RWPE2 (cell line): ENCODE data around the gene ITPR3.

Source experiments
- ATAC-seq: fragments of 200-7000 bp; cut with Tn5 transposase; 3 replicates; pipeline ENCODE4 v1.9.1; 2021; ENCODE audit warnings: low read depth
- DNase-seq: peaks from one replicate; pipeline ENCODE4 v3.0.0-alpha.2; 2020; ENCODE audit warnings: low spot score
- H3K27ac ChIP-seq: fragments of 450-650 bp; 2 replicates; pipeline ENCODE4 v1.5.1; 2017; ENCODE audit warnings: mild to moderate bottlenecking; ENCODE audit not compliant: poor library complexity, severe bottlenecking
- H3K27me3 ChIP-seq: fragments of 250-450 bp; sonication (Bioruptor Pico); 2 replicates; pipeline ENCODE4 v1.5.1; 2021; ENCODE audit warnings: mild to moderate bottlenecking, moderate library complexity; ENCODE audit not compliant: insufficient read depth, poor library complexity, severe bottlenecking
- H3K36me3 ChIP-seq: fragments of 250-450 bp; sonication (Bioruptor Pico); 2 replicates; pipeline ENCODE4 v1.5.1; 2020; ENCODE audit warnings: low read depth, mild to moderate bottlenecking, moderate library complexity
- H3K4me1 ChIP-seq: fragments of 250-450 bp; sonication (Bioruptor Pico); 2 replicates; pipeline ENCODE4 v1.5.1; 2021; ENCODE audit warnings: mild to moderate bottlenecking, moderate library complexity; ENCODE audit not compliant: insufficient read depth, poor library complexity, severe bottlenecking
- H3K4me3 ChIP-seq: fragments of 250-450 bp; sonication (Bioruptor Pico); 2 replicates; pipeline ENCODE4 v1.5.1; 2021; ENCODE audit warnings: mild to moderate bottlenecking, moderate library complexity; ENCODE audit not compliant: severe bottlenecking
- H3K9me3 ChIP-seq: fragments of 250-450 bp; sonication (Bioruptor Pico); 2 replicates; pipeline ENCODE4 v1.5.1; 2021; ENCODE audit warnings: mild to moderate bottlenecking, moderate library complexity; ENCODE audit not compliant: severe bottlenecking
- TF ChIP-seq, protein P1 (sequence below): fragments of 450-650 bp; IDR thresholded peaks from one replicate; pipeline ENCODE4 v1.5.1; 2017; ENCODE audit warnings: mild to moderate bottlenecking, moderate library complexity; ENCODE audit not compliant: poor library complexity, severe bottlenecking

Gene ITPR3

DNA sequence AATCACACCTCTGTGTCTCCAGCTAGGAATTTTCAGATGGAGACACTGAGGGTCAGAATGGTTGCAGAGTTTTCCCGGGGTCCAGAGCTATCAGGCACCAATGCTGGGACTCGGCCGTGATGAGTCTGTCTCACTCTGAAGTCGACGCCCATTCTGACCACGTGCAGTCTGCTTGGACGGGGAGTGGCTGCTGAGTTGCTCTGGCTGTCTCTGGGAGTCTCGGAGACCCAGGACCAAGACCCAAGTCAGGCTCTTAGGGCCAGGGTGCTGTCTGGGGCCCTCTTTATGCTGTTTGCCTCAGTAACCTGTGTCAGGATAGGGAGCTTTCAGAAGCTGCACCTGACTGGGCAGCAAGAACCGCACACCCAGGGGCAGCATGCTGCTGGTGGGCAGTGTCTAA is 121.0 kb downstream of the ITPR3 start:
- Histone ChIP-seq H3K27me3 (no peaks in the 10 kb centered on the region), H3K4me3 (no peak overlapping the region), H3K27ac (no peak overlapping the region), H3K9me3 (no peaks in the 10 kb centered on the region), H3K4me1 (peaks cover 30% of the 10 kb centered on the region), H3K36me3 (no peaks in the 10 kb centered on the region)
- DNase-seq (no peak), ATAC-seq (no peak)
- TF ChIP-seq, protein P1, sequence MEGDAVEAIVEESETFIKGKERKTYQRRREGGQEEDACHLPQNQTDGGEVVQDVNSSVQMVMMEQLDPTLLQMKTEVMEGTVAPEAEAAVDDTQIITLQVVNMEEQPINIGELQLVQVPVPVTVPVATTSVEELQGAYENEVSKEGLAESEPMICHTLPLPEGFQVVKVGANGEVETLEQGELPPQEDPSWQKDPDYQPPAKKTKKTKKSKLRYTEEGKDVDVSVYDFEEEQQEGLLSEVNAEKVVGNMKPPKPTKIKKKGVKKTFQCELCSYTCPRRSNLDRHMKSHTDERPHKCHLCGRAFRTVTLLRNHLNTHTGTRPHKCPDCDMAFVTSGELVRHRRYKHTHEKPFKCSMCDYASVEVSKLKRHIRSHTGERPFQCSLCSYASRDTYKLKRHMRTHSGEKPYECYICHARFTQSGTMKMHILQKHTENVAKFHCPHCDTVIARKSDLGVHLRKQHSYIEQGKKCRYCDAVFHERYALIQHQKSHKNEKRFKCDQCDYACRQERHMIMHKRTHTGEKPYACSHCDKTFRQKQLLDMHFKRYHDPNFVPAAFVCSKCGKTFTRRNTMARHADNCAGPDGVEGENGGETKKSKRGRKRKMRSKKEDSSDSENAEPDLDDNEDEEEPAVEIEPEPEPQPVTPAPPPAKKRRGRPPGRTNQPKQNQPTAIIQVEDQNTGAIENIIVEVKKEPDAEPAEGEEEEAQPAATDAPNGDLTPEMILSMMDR, result no peak

DNA sequence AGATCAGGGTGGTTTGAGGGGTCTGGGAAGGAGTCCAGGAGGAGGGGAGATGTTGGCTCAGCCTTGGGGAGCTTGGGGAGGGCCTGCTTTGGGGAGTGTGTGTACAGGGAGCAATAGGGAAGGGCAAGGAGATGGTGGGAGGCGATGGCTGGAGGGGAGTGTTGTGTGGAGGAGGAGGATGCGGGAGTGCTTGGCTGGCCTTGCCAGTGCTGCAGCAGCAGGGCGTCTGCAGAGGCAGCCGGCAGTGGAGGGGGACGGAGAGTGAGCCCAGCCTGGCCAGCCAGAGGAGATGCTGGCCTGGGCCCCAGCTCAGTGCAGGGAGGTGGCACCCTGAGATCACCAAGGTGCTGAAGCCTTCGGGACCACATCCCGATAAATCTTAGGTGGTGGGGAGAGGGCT is 121.7 kb downstream of the ITPR3 start:
- Histone ChIP-seq H3K4me1 (peaks cover 30% of the 10 kb centered on the region), H3K27me3 (no peaks in the 10 kb centered on the region), H3K9me3 (no peaks in the 10 kb centered on the region), H3K36me3 (no peaks in the 10 kb centered on the region), H3K4me3 (no peak overlapping the region), H3K27ac (no peak overlapping the region)
- ATAC-seq, result no peak
- DNase-seq, result no peak
- TF ChIP-seq, protein P1, result no peak

DNA sequence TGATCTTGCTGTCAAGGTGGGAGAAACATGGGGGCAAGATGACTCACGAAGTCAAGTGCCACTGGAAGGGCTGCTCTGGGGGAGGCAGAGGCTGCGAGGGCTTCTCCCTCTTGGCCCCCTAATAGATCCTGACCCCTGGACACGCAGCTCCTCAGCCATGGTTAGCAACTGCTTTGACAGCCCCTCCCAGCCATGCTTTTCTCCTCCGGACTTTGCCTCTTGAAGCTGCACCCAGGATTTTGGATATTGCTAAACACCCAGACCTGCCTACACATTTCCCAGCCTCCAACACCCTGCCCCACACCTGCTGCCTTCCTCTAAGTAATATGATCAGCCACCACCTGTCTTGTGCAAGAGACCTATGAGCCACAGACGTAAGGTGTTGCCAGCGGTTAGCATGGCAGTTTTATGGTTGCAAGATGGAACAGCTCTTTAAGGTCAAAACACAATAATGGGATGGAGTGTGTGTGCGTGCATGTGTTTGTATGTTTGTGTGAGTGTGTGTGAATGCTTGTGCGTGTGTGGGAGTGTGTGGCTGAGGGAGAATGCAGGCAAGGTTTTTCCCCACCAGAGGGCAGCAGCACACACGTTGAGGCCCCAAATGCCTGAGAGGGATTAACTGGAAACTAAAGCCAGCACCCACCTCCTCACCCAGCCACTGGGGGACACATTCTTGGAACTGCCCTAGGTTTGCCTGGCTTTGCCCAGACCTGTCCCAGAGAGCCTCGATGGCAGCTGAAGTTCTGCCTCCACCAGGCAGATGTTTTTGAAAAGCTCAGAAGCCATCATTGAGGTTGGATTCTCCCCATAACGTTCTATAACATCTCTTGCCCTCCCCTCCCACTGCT is 123.1 kb downstream of the ITPR3 start:
- H3K27me3 ChIP-seq, result no peaks in the 10 kb centered on the region
- peaks cover 30% of the 10 kb centered on the region for H3K4me1 ChIP-seq
- H3K36me3 ChIP-seq, result no peaks in the 10 kb centered on the region
- DNase-seq (no peak), ATAC-seq (peak; percentile 92)
- no peaks in the 10 kb centered on the region for H3K9me3 ChIP-seq
- TF ChIP-seq, protein P1, result peak; percentile 95
- peak overlapping the region; percentile 39 for H3K27ac ChIP-seq
- H3K4me3 ChIP-seq, result no peak overlapping the region

DNA sequence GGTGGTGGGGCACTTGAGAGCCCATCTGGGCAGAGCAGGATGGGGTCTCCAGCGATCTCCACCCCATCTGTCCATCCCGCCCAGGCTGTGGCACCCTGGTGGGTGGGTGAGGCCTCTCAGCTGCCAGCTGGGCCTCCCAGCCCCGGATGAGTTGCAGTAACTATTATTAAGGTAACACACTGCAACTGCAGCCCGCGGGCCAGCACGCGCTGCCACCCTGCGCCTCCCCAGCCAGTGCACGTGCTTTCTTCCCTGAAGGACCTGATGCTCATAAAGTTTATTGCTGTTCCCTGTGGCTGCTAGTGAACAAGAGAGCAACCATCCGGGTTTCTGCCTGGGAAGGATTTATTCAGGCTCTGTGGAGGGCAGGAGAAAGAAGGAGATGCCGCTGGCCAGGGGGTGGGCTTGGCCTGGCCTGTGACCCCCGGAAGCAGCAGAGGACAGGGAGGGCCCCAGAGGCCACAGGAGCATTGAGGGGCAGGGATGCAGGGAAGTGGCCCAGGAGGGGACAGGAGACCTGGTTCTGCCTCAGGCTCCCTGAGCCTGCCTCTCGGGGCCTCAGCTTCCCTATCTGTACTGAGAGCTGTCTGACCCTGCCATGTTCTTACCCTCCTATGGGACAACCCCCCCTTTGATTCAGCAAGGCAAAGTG is 123.9 kb downstream of the ITPR3 start:
- no peak for DNase-seq

More for the DNA sequence above, 123.9 kb downstream of the ITPR3 start:
- no peaks in the 10 kb centered on the region for H3K36me3 ChIP-seq
- TF ChIP-seq, protein P1, result no peak
- H3K4me1 ChIP-seq, result peaks cover 30% of the 10 kb centered on the region
- H3K27me3 ChIP-seq, result no peaks in the 10 kb centered on the region
- ATAC-seq, result no peak
- H3K27ac ChIP-seq, result peak overlapping the region; percentile 39
- no peak overlapping the region for H3K4me3 ChIP-seq
- H3K9me3 ChIP-seq, result no peaks in the 10 kb centered on the region
